Astrocyte of the cerebellum (primary cell): ENCODE results near the gene FBXL3.

ENCODE experiments used
- DNase-seq: peaks from one replicate; pipeline ENCODE4 v3.0.0-alpha.2; 2011; ENCODE audit warnings: low read depth
- H3K4me3 ChIP-seq: 2 replicates; pipeline ENCODE4 v1.5.1; 2011; ENCODE audit warnings: mild to moderate bottlenecking, low read depth, low read length, moderate library complexity
- CTCF ChIP-seq: IDR thresholded peaks from 2 replicates; pipeline ENCODE4 v1.5.1; 2012; ENCODE audit warnings: low read length, low read depth, moderate library complexity, mild to moderate bottlenecking; ENCODE audit errors: missing control alignments
- in situ Hi-C: cut with HindIII; loops from 2 replicates; pipeline ENCODE4 v1.10.0; 2017; ENCODE audit warnings: low sequenced_read_pairs

The FBXL3 gene

GRCh38 chr13:77040835-77041234 lies 13.9 kb upstream of the FBXL3 start:
- H3K4me3 ChIP-seq = no peak overlapping the region
- no peak for DNase-seq
- TF ChIP-seq CTCF = no peak
- in situ Hi-C loops = no loop called here

GRCh38 chr13:77040076-77040475 lies 13.1 kb upstream of the FBXL3 start:
- no peak overlapping the region for H3K4me3 ChIP-seq
- no peak for TF ChIP-seq CTCF
- DNase-seq = no peak
- in situ Hi-C loops = no loop called here

GRCh38 chr13:77038907-77039480 lies 12.0 kb upstream of the FBXL3 start:
- no peak overlapping the region for H3K4me3 ChIP-seq
- no peak for DNase-seq
- in situ Hi-C loops = no loop called here
- TF ChIP-seq CTCF = no peak

GRCh38 chr13:77036279-77036678 lies 9.3 kb upstream of the FBXL3 start:
- in situ Hi-C loops = no loop called here
- H3K4me3 ChIP-seq = no peak overlapping the region
- no peak for DNase-seq
- no peak for TF ChIP-seq CTCF

GRCh38 chr13:77034881-77035280 lies 7.9 kb upstream of the FBXL3 start:
- DNase-seq = no peak
- no peak overlapping the region for H3K4me3 ChIP-seq
- no peak for TF ChIP-seq CTCF
- in situ Hi-C loops = no loop called here

GRCh38 chr13:77033717-77034302 lies 6.9 kb upstream of the FBXL3 start:
- no peak for DNase-seq
- in situ Hi-C loops = no loop called here
- no peak for TF ChIP-seq CTCF
- H3K4me3 ChIP-seq = no peak overlapping the region
